CD14-positive monocyte (primary cell): Measurements from ENCODE around the gene CCN5. TPM values are rescaled to one million over a fixed set of nuclear protein-coding genes. Genes with fewer than 3 reads are reported as not detected.
"Not testable (repeated sequence)": the region's sequence is repeated elsewhere in the genome, so short reads cannot be mapped to it uniquely, and the experiment has no call there.

ENCODE experiments used
- DNase-seq, 3 donors: peaks; one replicate each; pipeline ENCODE4 v3.0.0-alpha.2; 2011 to 2022
- H2AFZ ChIP-seq: 2 replicates; pipeline ENCODE4 v1.6.0; 2012; ENCODE audit warnings: mild to moderate bottlenecking, low read depth, low read length, inconsistent platforms; ENCODE audit not compliant: insufficient read depth, poor library complexity, severe bottlenecking
- H3K27ac ChIP-seq, 2 donors: 1 replicate in 1 of 2; 2 replicates in 1 of 2; pipeline ENCODE4 v1.5.1; 2012 to 2013; ENCODE audit warnings: low read length in 2 of 2, control low read depth in 1 of 2, inconsistent platforms in 1 of 2, low read depth in 1 of 2, mild to moderate bottlenecking in 1 of 2
- H3K27me3 ChIP-seq, 2 donors: one replicate each; pipeline versions ENCODE4 v1.6.0 to v1.6.1; 2011 to 2013; ENCODE audit warnings: low read length in 2 of 2; ENCODE audit not compliant: control insufficient read depth in 2 of 2, insufficient read depth in 2 of 2
- H3K36me3 ChIP-seq, 2 donors: replicated peaks in 1 of 2; 1 replicate in 1 of 2; 2 replicates in 1 of 2; pipeline versions ENCODE4 v1.5.1 to v1.6.1; 2012 to 2013; ENCODE audit warnings: low read length in 2 of 2, control low read depth in 1 of 2, inconsistent platforms in 1 of 2, mild to moderate bottlenecking in 1 of 2; ENCODE audit not compliant: insufficient read depth in 2 of 2, control insufficient read depth in 1 of 2
- H3K4me1 ChIP-seq, 2 donors: 1 replicate in 1 of 2; 2 replicates in 1 of 2; pipeline versions ENCODE4 v1.5.1 to v1.6.1; 2012 to 2013; ENCODE audit warnings: low read length in 2 of 2, control low read depth in 1 of 2, inconsistent platforms in 1 of 2, mild to moderate bottlenecking in 1 of 2, moderate library complexity in 1 of 2; ENCODE audit not compliant: insufficient read depth in 2 of 2, control insufficient read depth in 1 of 2
- H3K4me2 ChIP-seq: replicated peaks from 2 replicates; pipeline ENCODE3; 2012; ENCODE audit warnings: low read length, moderate library complexity, mild to moderate bottlenecking; ENCODE audit not compliant: poor library complexity, severe bottlenecking; ENCODE audit errors: extremely low read depth
- H3K4me3 ChIP-seq, 3 experiments: fragments of 200-600 bp in 1 of 3; sonication (generic) in 1 of 3; replicated peaks in 1 of 3; 1 replicate in 2 of 3; 2 replicates in 1 of 3; pipeline ENCODE4 v1.5.1; 2011 to 2013; ENCODE audit warnings: low read length in 3 of 3, mild to moderate bottlenecking in 3 of 3, control low read depth in 2 of 3, low read depth in 2 of 3, inconsistent platforms in 1 of 3, moderate library complexity in 1 of 3
- H3K79me2 ChIP-seq: 2 replicates; pipeline ENCODE4 v1.6.0; 2012; ENCODE audit warnings: mild to moderate bottlenecking, control low read depth, inconsistent platforms, low read length, moderate library complexity; ENCODE audit not compliant: insufficient read depth
- H3K9ac ChIP-seq: 2 replicates; pipeline ENCODE4 v1.6.0; 2017; ENCODE audit warnings: low read length, mild to moderate bottlenecking; ENCODE audit not compliant: insufficient read depth, poor library complexity, severe bottlenecking
- H3K9me3 ChIP-seq, 2 donors: replicated peaks in 1 of 2; 1 replicate in 1 of 2; 2 replicates in 1 of 2; pipeline versions ENCODE4 v1.5.1 to v1.6.1; 2012 to 2013; ENCODE audit warnings: low read length in 2 of 2, control low read depth in 1 of 2; ENCODE audit not compliant: control insufficient read depth in 1 of 2, insufficient read depth in 1 of 2
- H4K20me1 ChIP-seq: 2 replicates; pipeline ENCODE4 v1.6.0; 2012; ENCODE audit warnings: mild to moderate bottlenecking, low read length, control low read depth, moderate library complexity; ENCODE audit not compliant: insufficient read depth
- H3K27ac Mint-ChIP-seq, 7 donors: one replicate each; pipeline ENCODE4 v1.8.0; 2020; ENCODE audit warnings: mild to moderate bottlenecking in 7 of 7, mixed read lengths in 7 of 7, moderate library complexity in 6 of 7, inconsistent platforms in 2 of 7
- H3K27me3 Mint-ChIP-seq, 3 donors: one replicate each; pipeline ENCODE4 v1.8.0; 2021 to 2022; ENCODE audit warnings: low read depth in 3 of 3, mild to moderate bottlenecking in 3 of 3, mixed read lengths in 3 of 3, moderate library complexity in 3 of 3, inconsistent platforms in 1 of 3
- H3K36me3 Mint-ChIP-seq, 2 donors: one replicate each; pipeline ENCODE4 v1.8.0; 2020; ENCODE audit warnings: mixed read lengths in 2 of 2, inconsistent platforms in 1 of 2, mild to moderate bottlenecking in 1 of 2
- H3K4me1 Mint-ChIP-seq: one replicate; pipeline ENCODE4 v1.8.0; 2020; ENCODE audit warnings: mild to moderate bottlenecking, mixed read lengths
- H3K4me3 Mint-ChIP-seq, 2 donors: one replicate each; pipeline ENCODE4 v1.8.0; 2020; ENCODE audit warnings: mild to moderate bottlenecking in 2 of 2, mixed read lengths in 2 of 2, moderate library complexity in 1 of 2
- H3K9me3 Mint-ChIP-seq, 7 donors: one replicate each; pipeline ENCODE4 v1.8.0; 2020 to 2022; ENCODE audit warnings: mixed read lengths in 7 of 7, mild to moderate bottlenecking in 6 of 7, moderate library complexity in 6 of 7, inconsistent platforms in 2 of 7
- CTCF ChIP-seq: fragments of 200-600 bp; IDR thresholded peaks from one replicate; pipeline ENCODE4 v1.8.0; 2022; ENCODE audit warnings: antibody characterized with exemption, mild to moderate bottlenecking
- WGBS: methylation state at CpG from one replicate; pipeline ENCODE4 v1.1.5; 2013; ENCODE audit warnings: missing lambda C conversion rate; ENCODE audit not compliant: insufficient coverage; 5-methylcytosine and 5-hydroxymethylcytosine counted together
- intact Hi-C, 2 donors: fragments of 100-400 bp; cut with micrococcal nuclease; formaldehyde crosslinking; loops; one replicate each; pipeline versions ENCODE4 v1.15.0 to v1.15.1; 2023
- polyA plus RNA-seq, 3 donors: library from polyadenylated mRNA; depleted of rRNA in 1 of 3; unstranded in 2 of 3; stranded (reverse) in 1 of 3; fragments of 300-500 nt in 2 of 3; fragments of >200 nt in 1 of 3; fragmentation: Illumina TruSeq in 2 of 3; gene quantifications; 1 replicate in 2 of 3; 2 replicates in 1 of 3; pipeline ENCODE4 v1.2.3, GENCODE V29; 2012 to 2021

CCN5 gene
- polyA plus RNA-seq, 3 donors: not detected

- Histone ChIP-seq H3K4me2 (no peak overlapping the region), H3K79me2 (no peaks in the 10 kb centered on the region)
- 85% methylated on average over 7 of the region's 10 CpGs for WGBS
These were observed 47.4 kb downstream of the CCN5 start for GRCh38 chr20:44762466-44763140.

GRCh38 chr20:44763798-44764197 lies 48.6 kb downstream of the CCN5 start:
- H3K27ac Mint-ChIP-seq, H3K4me3 ChIP-seq, DNase-seq, H3K4me2 ChIP-seq, intact Hi-C loops, H3K36me3 ChIP-seq, H3K36me3 Mint-ChIP-seq, H3K79me2 ChIP-seq, H3K27me3 ChIP-seq, H3K4me1 Mint-ChIP-seq, H3K4me1 ChIP-seq, H3K9ac ChIP-seq, H3K9me3 Mint-ChIP-seq, H3K27ac ChIP-seq, H4K20me1 ChIP-seq, H3K4me3 Mint-ChIP-seq, H2AFZ ChIP-seq, H3K9me3 ChIP-seq: not testable (repeated sequence)
- H3K27me3 Mint-ChIP-seq: peaks cover 4 to 17% (median 8%) of the 10 kb centered on the region in 3 donors
- 83% methylated on average over 2 of the region's 3 CpGs for WGBS

More at GRCh38 chr20:44762466-44763140, 47.4 kb downstream of the CCN5 start:
- Mint-ChIP-seq H3K27ac (no peak overlapping the region), H3K9me3 (no peaks in the 10 kb centered on the region), H3K4me1 (peaks cover 4% of the 10 kb centered on the region), H3K27me3 (peaks cover 6 to 15% (median 10%) of the 10 kb centered on the region in 3 donors), H3K4me3 (no peak overlapping the region), H3K36me3 (no peaks in the 10 kb centered on the region)
- Histone ChIP-seq H3K36me3 (no peaks in the 10 kb centered on the region), H3K27ac (no peak overlapping the region), H3K4me1 (no peaks in the 10 kb centered on the region), H4K20me1 (no peaks in the 10 kb centered on the region), H3K9me3 (no peaks in the 10 kb centered on the region), H3K27me3 (no peaks in the 10 kb centered on the region), H2AFZ (no peak overlapping the region), H3K4me3 (no peak overlapping the region), H3K9ac (no peak overlapping the region)
- no peak for TF ChIP-seq CTCF
- intact Hi-C loops: no loop called here
- no peak for DNase-seq
